Thyroid gland (tissue), 4 donors: Measurements from ENCODE around the gene ARHGAP4.

Source experiments
- POLR2A ChIP-seq, 2 donors: fragments of 450-650 bp; IDR thresholded peaks; one replicate each; pipeline ENCODE4 v1.6.1; 2017; ENCODE audit warnings: antibody characterized with exemption in 2 of 2, mild to moderate bottlenecking in 2 of 2, moderate library complexity in 1 of 2
- TF ChIP-seq, protein P1 (sequence below), 6 experiments: fragments of 200-600 bp in 3 of 6; fragments of 450-650 bp in 3 of 6; sonication (generic) in 3 of 6; IDR thresholded peaks; one replicate each; pipeline ENCODE4 v1.5.1; 2016 to 2019; ENCODE audit warnings: antibody characterized with exemption in 6 of 6, mild to moderate bottlenecking in 2 of 6, inconsistent platforms in 1 of 6, moderate library complexity in 1 of 6

- no peak for TF ChIP-seq POLR2A (IDR thresholded peaks at IDR 0.05)
- TF ChIP-seq, protein P1, sequence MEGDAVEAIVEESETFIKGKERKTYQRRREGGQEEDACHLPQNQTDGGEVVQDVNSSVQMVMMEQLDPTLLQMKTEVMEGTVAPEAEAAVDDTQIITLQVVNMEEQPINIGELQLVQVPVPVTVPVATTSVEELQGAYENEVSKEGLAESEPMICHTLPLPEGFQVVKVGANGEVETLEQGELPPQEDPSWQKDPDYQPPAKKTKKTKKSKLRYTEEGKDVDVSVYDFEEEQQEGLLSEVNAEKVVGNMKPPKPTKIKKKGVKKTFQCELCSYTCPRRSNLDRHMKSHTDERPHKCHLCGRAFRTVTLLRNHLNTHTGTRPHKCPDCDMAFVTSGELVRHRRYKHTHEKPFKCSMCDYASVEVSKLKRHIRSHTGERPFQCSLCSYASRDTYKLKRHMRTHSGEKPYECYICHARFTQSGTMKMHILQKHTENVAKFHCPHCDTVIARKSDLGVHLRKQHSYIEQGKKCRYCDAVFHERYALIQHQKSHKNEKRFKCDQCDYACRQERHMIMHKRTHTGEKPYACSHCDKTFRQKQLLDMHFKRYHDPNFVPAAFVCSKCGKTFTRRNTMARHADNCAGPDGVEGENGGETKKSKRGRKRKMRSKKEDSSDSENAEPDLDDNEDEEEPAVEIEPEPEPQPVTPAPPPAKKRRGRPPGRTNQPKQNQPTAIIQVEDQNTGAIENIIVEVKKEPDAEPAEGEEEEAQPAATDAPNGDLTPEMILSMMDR (IDR thresholded peaks at IDR 0.05): no peak
Observed at GRCh38 chrX:153967536-153968224, 41.6 kb upstream of the ARHGAP4 start.
